GM12878 (cell line): ENCODE measurements around the gene MAPK8.

Experiments used
- EGR1 ChIP-seq, 2 experiments: IDR thresholded peaks; 1 replicate in 1 of 2; 2 replicates in 1 of 2; pipeline ENCODE4 v1.6.1; 2011 to 2012; ENCODE audit warnings: low read depth in 2 of 2, low read length in 2 of 2, borderline replicate concordance in 1 of 2, mild to moderate bottlenecking in 1 of 2, moderate library complexity in 1 of 2
- EZH2 ChIP-seq: IDR thresholded peaks from 2 replicates; pipeline ENCODE4 v1.6.1; 2012; ENCODE audit warnings: low read depth, mild to moderate bottlenecking, control low read depth, inconsistent platforms, low read length, borderline replicate concordance; ENCODE audit not compliant: control insufficient read depth
- FOXM1 ChIP-seq: IDR thresholded peaks from 2 replicates; pipeline ENCODE4 v1.6.1; 2012; ENCODE audit warnings: low read depth, mild to moderate bottlenecking, inconsistent platforms, low read length, moderate library complexity
- POLR2AphosphoS5 ChIP-seq: IDR thresholded peaks from 2 replicates; pipeline ENCODE4 v1.6.1; 2011; ENCODE audit warnings: mild to moderate bottlenecking, low read length, inconsistent platforms

GRCh38 chr10:48454302-48455054, 148.0 kb downstream of the MAPK8 start:
- TF ChIP-seq EZH2 (no peak), EGR1 (IDR thresholded peaks at IDR 0.05; ENCODE audit: borderline replicate concordance in 1 of 2, low read depth in 2 of 2, low read length in 2 of 2) (no peak), POLR2AphosphoS5 (no peak), FOXM1 (no peak)
